Ishikawa (cell line): ENCODE results near the gene COMMD10.

ENCODE experiments used
- CEBPB ChIP-seq: IDR thresholded peaks from 2 replicates; pipeline ENCODE4 v1.6.1; 2012
- CREB1 ChIP-seq: IDR thresholded peaks from 2 replicates; pipeline ENCODE4 v1.6.1; 2012; ENCODE audit warnings: low read depth
- EGR1 ChIP-seq: IDR thresholded peaks from 2 replicates; pipeline ENCODE4 v1.6.1; 2012
- FOXM1 ChIP-seq: IDR thresholded peaks from 2 replicates; pipeline ENCODE4 v1.6.1; 2012; ENCODE audit warnings: low read depth, borderline replicate concordance
- NFIC ChIP-seq: IDR thresholded peaks from 2 replicates; pipeline ENCODE4 v1.6.1; 2012
- RAD21 ChIP-seq: IDR thresholded peaks from 2 replicates; pipeline ENCODE4 v1.6.1; 2012; ENCODE audit warnings: low read depth
- TAF1 ChIP-seq: IDR thresholded peaks from 2 replicates; pipeline ENCODE4 v1.6.1; 2012; ENCODE audit warnings: low read depth, mild to moderate bottlenecking
- TCF12 ChIP-seq: IDR thresholded peaks from 2 replicates; pipeline ENCODE4 v1.6.1; 2012; ENCODE audit warnings: low read depth
- TEAD4 ChIP-seq: IDR thresholded peaks from 2 replicates; pipeline ENCODE4 v1.6.1; 2012
- YY1 ChIP-seq: IDR thresholded peaks from 2 replicates; pipeline ENCODE4 v1.6.1; 2012; ENCODE audit warnings: low read depth
- ZBTB7A ChIP-seq: IDR thresholded peaks from 2 replicates; pipeline ENCODE4 v1.6.1; 2012; ENCODE audit warnings: low read depth
- TF ChIP-seq, protein P1 (sequence below): IDR thresholded peaks from 2 replicates; pipeline ENCODE4 v1.6.1; 2012
- TF ChIP-seq, protein P2 (sequence below): IDR thresholded peaks from 2 replicates; pipeline ENCODE4 v1.6.1; 2012; ENCODE audit warnings: low read depth, mild to moderate bottlenecking
- TF ChIP-seq, protein P3 (sequence below): IDR thresholded peaks from 2 replicates; pipeline ENCODE4 v1.6.1; 2012

The COMMD10 gene

DNA sequence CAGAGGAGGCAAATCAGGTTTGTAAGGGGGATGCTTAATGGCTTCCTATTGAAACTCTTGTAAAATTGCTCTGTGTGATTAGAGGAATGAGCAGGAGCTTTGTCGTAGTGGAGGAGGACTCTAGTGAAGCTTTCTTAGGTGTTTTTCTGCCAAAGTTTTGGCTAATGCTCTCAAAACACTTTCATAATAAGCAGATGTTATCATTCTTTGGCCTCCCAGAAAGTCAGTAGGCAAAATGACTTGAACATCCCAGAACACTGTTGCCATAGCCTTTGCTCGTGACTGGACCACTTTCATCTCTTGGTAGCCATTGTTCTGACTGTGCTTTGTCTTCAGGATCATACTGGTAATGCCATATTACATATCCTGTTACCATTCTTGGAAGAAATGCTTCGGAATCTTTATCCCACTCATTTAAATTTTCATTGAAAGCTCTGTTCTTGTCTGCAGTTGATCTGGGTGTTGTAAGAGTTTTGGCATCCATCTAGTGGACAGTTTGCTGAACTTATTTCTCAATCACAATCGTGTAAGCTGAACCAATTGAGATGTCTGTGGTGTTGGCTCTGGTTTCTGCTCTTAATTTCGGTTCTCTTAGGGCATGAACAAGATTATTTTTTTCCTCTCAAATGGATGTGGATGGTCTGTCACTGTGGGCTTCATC lies 187.6 kb downstream of the COMMD10 start:
- TF ChIP-seq, protein P1, sequence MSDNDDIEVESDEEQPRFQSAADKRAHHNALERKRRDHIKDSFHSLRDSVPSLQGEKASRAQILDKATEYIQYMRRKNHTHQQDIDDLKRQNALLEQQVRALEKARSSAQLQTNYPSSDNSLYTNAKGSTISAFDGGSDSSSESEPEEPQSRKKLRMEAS: no peak
- TF ChIP-seq TAF1: no peak
- TF ChIP-seq, protein P2, sequence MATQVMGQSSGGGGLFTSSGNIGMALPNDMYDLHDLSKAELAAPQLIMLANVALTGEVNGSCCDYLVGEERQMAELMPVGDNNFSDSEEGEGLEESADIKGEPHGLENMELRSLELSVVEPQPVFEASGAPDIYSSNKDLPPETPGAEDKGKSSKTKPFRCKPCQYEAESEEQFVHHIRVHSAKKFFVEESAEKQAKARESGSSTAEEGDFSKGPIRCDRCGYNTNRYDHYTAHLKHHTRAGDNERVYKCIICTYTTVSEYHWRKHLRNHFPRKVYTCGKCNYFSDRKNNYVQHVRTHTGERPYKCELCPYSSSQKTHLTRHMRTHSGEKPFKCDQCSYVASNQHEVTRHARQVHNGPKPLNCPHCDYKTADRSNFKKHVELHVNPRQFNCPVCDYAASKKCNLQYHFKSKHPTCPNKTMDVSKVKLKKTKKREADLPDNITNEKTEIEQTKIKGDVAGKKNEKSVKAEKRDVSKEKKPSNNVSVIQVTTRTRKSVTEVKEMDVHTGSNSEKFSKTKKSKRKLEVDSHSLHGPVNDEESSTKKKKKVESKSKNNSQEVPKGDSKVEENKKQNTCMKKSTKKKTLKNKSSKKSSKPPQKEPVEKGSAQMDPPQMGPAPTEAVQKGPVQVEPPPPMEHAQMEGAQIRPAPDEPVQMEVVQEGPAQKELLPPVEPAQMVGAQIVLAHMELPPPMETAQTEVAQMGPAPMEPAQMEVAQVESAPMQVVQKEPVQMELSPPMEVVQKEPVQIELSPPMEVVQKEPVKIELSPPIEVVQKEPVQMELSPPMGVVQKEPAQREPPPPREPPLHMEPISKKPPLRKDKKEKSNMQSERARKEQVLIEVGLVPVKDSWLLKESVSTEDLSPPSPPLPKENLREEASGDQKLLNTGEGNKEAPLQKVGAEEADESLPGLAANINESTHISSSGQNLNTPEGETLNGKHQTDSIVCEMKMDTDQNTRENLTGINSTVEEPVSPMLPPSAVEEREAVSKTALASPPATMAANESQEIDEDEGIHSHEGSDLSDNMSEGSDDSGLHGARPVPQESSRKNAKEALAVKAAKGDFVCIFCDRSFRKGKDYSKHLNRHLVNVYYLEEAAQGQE: no peak
- no peak for TF ChIP-seq YY1
- no peak for TF ChIP-seq CREB1
- no peak for TF ChIP-seq RAD21

DNA sequence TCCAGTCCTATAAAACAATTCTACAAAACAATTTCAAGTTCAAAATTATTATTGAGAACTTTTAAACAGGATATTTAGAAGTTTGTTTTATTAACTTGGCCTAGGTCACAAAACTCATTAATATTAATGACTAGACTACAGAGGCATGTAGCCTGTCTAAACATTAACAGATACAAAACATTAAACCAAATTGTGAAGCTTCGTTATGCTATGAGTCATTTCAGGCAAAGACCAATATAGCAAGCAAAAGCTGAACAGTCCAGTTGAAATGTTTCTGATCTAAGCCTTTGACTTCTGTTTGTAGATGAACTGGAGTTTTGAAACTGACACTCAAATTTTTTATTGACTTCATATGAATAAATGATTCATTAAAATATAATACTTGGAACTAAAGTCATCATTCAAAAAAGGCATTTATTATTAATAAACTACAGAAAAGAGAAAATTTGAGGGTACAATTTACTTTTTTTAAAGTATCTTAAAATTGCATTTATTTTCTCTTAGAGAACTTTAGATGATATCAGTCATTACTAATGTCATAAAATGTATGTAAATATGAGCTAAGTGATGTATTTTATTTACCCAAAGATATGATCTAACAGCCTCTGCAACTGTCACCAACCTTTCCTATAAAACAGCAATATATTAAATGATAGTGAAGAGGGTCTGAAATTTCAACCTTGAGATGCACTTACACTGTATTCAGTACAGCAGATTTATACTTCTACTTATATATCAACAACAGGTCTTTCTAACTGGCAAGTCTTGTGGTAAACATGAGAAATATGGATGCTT lies 188.8 kb downstream of the COMMD10 start:
- no peak for TF ChIP-seq YY1
- no peak for TF ChIP-seq NFIC
- TF ChIP-seq, protein P1: no peak
- TF ChIP-seq, protein P3, sequence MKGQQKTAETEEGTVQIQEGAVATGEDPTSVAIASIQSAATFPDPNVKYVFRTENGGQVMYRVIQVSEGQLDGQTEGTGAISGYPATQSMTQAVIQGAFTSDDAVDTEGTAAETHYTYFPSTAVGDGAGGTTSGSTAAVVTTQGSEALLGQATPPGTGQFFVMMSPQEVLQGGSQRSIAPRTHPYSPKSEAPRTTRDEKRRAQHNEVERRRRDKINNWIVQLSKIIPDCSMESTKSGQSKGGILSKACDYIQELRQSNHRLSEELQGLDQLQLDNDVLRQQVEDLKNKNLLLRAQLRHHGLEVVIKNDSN: no peak
- no peak for TF ChIP-seq TEAD4
- no peak for TF ChIP-seq EGR1

DNA sequence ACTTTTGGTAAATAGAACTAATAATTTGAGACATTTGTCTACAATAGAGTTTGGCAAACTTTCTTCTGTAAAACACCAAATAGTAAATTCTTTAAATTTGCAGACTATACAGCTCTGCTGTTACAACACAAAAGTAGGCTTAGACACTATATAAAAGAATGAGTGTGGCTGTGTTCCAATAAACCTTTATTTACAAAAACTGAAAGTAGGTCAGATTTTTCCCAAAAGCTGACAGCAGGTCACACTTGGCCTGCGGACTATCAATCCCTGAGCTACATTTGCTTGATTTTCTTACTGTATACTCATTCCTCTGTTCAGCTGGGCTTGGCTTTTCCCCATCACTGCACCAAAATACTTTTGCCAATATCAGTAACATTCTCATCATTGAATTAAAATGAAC lies 189.4 kb downstream of the COMMD10 start:
- TF ChIP-seq ZBTB7A (no peak), TEAD4 (no peak)
- TF ChIP-seq, protein P2: no peak

DNA sequence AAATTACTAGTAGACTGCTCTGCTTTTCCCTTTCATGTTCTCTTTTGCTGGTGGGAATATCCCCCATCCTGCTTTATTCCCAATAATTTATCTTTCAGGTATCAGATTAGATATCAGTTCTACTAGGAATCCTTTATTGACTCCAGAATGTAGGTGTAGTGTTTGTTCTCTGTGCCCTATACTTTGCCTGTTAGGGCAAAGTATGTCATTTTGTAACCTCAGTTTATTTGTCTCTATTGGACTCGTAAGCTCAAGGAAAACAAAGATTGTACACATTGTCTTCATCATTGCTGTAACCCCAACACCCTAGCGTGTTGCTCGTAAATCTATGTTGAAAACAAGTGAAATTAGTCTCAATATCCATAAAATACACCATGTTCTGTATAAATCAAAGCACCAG lies 190.5 kb downstream of the COMMD10 start:
- TF ChIP-seq YY1: no peak
- TF ChIP-seq TCF12: no peak
- no peak for TF ChIP-seq TEAD4
- no peak for TF ChIP-seq NFIC
- no peak for TF ChIP-seq FOXM1
- TF ChIP-seq, protein P1: no peak

DNA sequence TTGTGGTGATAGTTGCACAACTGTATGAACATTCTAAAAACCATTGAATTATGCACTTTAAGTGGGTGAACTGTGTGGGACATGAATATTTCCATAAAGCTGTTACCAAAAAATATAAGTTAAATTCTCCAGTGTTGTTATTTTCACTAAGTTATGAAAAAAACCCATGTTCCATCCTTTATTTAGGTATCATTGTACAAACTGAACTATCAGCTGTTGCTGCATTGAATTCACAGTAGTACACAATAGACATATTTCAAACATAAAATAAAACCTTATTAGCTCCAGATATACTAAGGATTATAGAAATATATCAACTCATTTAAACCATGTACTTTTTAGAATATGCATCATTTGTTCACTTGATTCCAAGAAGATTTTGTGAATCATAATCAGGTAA lies 192.1 kb downstream of the COMMD10 start:
- TF ChIP-seq CREB1: no peak
- no peak for TF ChIP-seq RAD21

DNA sequence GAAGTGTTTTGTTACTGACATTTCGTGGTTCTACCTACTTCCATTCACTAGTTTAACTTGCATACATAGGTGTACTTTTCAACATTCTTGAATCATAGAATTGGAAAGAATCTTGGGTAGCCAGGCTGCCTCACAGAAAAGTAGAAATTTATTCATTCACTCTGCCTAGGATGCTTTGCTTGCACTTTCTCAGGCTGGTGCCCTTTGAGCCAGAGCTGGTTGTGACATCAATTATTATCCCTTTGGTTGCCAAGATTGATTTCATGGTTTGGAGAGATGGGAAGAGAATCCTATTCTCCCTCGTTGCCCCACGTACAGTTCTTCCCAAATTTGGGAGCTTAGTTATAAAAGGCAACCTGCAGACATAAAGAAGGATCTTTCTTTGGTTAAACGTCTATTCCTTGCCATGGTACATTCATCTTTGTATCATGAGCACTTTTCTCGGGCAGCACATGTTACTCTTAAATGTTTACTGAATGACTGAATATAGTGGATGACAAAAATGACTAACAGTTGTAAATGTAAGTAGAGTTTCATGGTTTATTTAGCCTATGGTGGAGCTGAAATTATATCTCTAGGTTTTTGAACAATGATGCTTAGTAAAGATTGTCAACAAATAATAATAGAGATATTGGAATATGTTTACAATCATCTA lies 195.5 kb downstream of the COMMD10 start:
- no peak for TF ChIP-seq RAD21
- TF ChIP-seq, protein P3: no peak
- TF ChIP-seq EGR1: no peak
- no peak for TF ChIP-seq CEBPB
- TF ChIP-seq, protein P1: no peak
- no peak for TF ChIP-seq CREB1
- TF ChIP-seq TCF12: no peak
- TF ChIP-seq FOXM1: no peak
- TF ChIP-seq, protein P2: no peak
- TF ChIP-seq TAF1: no peak
- no peak for TF ChIP-seq ZBTB7A
- no peak for TF ChIP-seq YY1
- no peak for TF ChIP-seq TEAD4
